ENCODE measurements around the gene SETD1A.
"Not testable (repeated sequence)": the region's sequence is repeated elsewhere in the genome, so short reads cannot be mapped to it uniquely, and the experiment has no call there.

The SETD1A gene

DNA sequence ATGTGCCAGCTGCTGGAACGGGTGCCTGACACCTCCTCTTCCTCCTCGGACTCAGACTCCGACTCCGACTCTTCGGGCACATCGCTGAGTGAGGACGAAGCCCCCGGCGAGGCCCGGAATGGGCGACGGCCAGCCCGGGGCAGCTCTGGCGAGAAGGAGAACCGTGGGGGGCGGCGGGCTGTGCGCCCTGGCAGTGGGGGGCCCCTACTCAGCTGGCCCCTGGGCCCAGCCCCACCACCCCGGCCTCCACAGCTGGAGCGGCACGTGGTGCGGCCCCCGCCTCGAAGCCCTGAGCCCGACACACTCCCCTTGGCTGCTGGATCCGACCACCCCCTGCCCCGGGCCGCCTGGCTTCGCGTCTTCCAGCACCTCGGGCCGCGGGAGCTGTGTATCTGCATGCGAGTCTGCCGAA is 27.4 kb upstream of the SETD1A start:
- Histone ChIP-seq H3K27ac (ENCODE audit: low read length) (no peak overlapping the region), H3K4me3 (ENCODE audit: low read length in 2 of 2) (no peak overlapping the region), H3K27me3 (ENCODE audit: control insufficient read depth in 1 of 2, insufficient read depth in 2 of 2, low read length in 2 of 2) (no peaks in the 10 kb centered on the region), H3K4me1 (ENCODE audit: control insufficient read depth, insufficient read depth, low read length) (peaks cover 3% of the 10 kb centered on the region), H3K36me3 (ENCODE audit: control insufficient read depth in 2 of 2, insufficient read depth in 2 of 2, low read length in 2 of 2) (peaks cover 13 to 15% of the 10 kb centered on the region in 2 donors), H3K9me3 (ENCODE audit: control insufficient read depth in 2 of 2, low read length in 2 of 2) (no peaks in the 10 kb centered on the region), H3K9ac (ENCODE audit: low read length in 2 of 2) (no peak overlapping the region)

DNA sequence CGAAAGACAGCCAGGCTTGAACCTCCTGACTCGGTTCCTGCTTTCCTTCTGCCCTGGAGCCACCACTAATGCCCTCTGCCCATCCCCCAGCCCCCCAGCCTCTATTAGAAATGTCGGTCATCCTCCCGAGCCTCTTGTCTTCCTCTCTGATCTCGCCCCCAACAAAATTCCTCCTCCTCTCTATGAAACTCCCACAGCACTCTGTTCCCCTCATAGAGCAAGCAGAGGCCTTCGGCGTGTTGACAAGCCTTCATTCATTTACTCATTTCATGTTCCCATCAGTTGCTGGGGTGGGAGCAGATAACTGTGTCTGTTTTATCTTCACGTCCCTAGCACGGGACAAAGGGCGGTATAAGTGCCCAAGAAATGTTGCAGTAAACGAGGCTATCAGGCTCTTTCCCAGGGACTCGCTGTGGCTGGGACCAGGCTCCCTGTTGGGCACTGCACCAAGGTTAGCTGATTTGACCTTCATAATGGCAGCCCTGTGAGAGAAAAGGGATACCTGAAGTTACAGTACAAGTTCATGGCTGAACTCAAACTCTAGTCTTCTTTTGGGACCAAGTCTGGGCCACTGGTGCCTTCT is 26.4 kb upstream of the SETD1A start:
- Histone ChIP-seq H3K27ac (ENCODE audit: low read length) (no peak overlapping the region), H3K4me1 (ENCODE audit: control insufficient read depth, insufficient read depth, low read length) (peaks cover 3% of the 10 kb centered on the region), H3K9me3 (ENCODE audit: control insufficient read depth in 2 of 2, low read length in 2 of 2) (no peaks in the 10 kb centered on the region), H3K27me3 (ENCODE audit: control insufficient read depth in 1 of 2, insufficient read depth in 2 of 2, low read length in 2 of 2) (no peaks in the 10 kb centered on the region), H3K36me3 (ENCODE audit: control insufficient read depth in 2 of 2, insufficient read depth in 2 of 2, low read length in 2 of 2) (peaks cover 16 to 19% of the 10 kb centered on the region in 2 donors), H3K4me3 (ENCODE audit: low read length in 2 of 2) (no peak overlapping the region), H3K9ac (ENCODE audit: low read length in 2 of 2) (no peak overlapping the region)

- Histone ChIP-seq H3K9me3 (ENCODE audit: control insufficient read depth in 2 of 2, low read length in 2 of 2) (no peaks in the 10 kb centered on the region), H3K27ac (ENCODE audit: low read length) (no peak overlapping the region), H3K9ac (ENCODE audit: low read length in 2 of 2) (no peak overlapping the region), H3K4me3 (ENCODE audit: low read length in 2 of 2) (no peak overlapping the region), H3K36me3 (ENCODE audit: control insufficient read depth in 2 of 2, insufficient read depth in 2 of 2, low read length in 2 of 2) (peaks cover 12 to 21% of the 10 kb centered on the region in 2 donors), H3K4me1 (ENCODE audit: control insufficient read depth, insufficient read depth, low read length) (peaks cover 7% of the 10 kb centered on the region), H3K27me3 (ENCODE audit: control insufficient read depth in 1 of 2, insufficient read depth in 2 of 2, low read length in 2 of 2) (no peaks in the 10 kb centered on the region)
Observed at GRCh38 chr16:30934827-30935557, 22.6 kb upstream of the SETD1A start.

- Histone ChIP-seq H3K27me3 (ENCODE audit: control insufficient read depth in 1 of 2, insufficient read depth in 2 of 2, low read length in 2 of 2) (no peaks in the 10 kb centered on the region), H3K9me3 (ENCODE audit: control insufficient read depth in 2 of 2, low read length in 2 of 2) (no peaks in the 10 kb centered on the region), H3K36me3 (ENCODE audit: control insufficient read depth in 2 of 2, insufficient read depth in 2 of 2, low read length in 2 of 2) (peaks cover 6 to 13% of the 10 kb centered on the region in 2 donors), H3K4me1 (ENCODE audit: control insufficient read depth, insufficient read depth, low read length) (peaks cover 16% of the 10 kb centered on the region), H3K4me3 (ENCODE audit: low read length in 2 of 2) (no peak overlapping the region), H3K9ac (ENCODE audit: low read length in 2 of 2) (no peak overlapping the region), H3K27ac (ENCODE audit: low read length) (no peak overlapping the region)
Observed at GRCh38 chr16:30937692-30938091, 19.9 kb upstream of the SETD1A start.

DNA sequence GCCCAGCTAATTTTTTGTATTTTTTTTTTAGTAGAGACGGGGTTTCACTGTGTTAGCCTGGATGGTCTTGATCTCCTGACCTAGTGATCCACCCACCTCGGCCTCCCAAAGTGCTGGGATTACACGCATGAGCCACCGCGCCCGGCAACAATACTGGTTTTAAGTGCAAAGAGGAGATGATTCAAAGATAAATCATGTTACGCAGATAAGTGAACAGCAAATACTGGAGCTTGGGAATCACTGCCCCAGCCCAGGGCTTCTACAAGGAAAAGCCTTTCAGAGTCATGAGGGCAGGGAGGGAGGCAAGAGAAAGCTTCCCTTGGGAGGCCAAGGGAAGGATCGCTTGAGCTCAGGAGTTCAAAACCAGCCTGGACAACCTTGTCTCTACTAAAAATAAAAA is 18.0 kb upstream of the SETD1A start:
- not testable (repeated sequence) for H3K9ac ChIP-seq (ENCODE audit: low read length in 2 of 2); H3K27me3 ChIP-seq (ENCODE audit: control insufficient read depth in 1 of 2, insufficient read depth in 2 of 2, low read length in 2 of 2); H3K4me3 ChIP-seq (ENCODE audit: low read length in 2 of 2); H3K9me3 ChIP-seq (ENCODE audit: control insufficient read depth in 2 of 2, low read length in 2 of 2); H3K27ac ChIP-seq (ENCODE audit: low read length)
- H3K36me3 ChIP-seq (ENCODE audit: control insufficient read depth in 2 of 2, insufficient read depth in 2 of 2, low read length in 2 of 2), result peaks cover 9 to 20% of the 10 kb centered on the region in 2 donors
- peaks cover 16% of the 10 kb centered on the region for H3K4me1 ChIP-seq (ENCODE audit: control insufficient read depth, insufficient read depth, low read length)

- H3K27ac ChIP-seq (ENCODE audit: low read length), result no peak overlapping the region
- peaks cover 16% of the 10 kb centered on the region for H3K4me1 ChIP-seq (ENCODE audit: control insufficient read depth, insufficient read depth, low read length)
- no peaks in the 10 kb centered on the region for H3K27me3 ChIP-seq (ENCODE audit: control insufficient read depth in 1 of 2, insufficient read depth in 2 of 2, low read length in 2 of 2)
- no peaks in the 10 kb centered on the region for H3K9me3 ChIP-seq (ENCODE audit: control insufficient read depth in 2 of 2, low read length in 2 of 2)
- peaks cover 6 to 15% of the 10 kb centered on the region in 2 donors for H3K36me3 ChIP-seq (ENCODE audit: control insufficient read depth in 2 of 2, insufficient read depth in 2 of 2, low read length in 2 of 2)
- H3K9ac ChIP-seq (ENCODE audit: low read length in 2 of 2), result no peak overlapping the region
- no peak overlapping the region for H3K4me3 ChIP-seq (ENCODE audit: low read length in 2 of 2)
Observed at GRCh38 chr16:30941600-30942425, 15.7 kb upstream of the SETD1A start.

DNA sequence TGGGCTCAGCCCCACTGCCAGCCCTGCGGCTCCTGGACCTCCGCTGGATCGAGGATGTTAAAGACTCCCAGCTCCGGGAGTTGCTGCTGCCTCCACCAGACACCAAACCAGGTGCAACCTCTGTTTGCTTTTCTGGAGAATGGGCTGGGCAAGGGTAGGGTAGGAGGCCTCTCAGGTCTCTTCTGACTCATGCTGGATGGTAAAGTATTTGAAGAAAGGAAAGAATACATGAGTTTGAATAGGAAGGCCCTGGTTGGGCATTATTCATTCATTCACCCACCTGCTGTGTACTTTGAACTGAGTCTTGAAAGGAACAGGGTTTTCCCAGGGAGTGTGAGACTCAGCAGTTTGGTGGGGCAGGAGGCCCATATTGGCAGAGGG is 15.1 kb upstream of the SETD1A start:
- Histone ChIP-seq H3K36me3 (ENCODE audit: control insufficient read depth in 2 of 2, insufficient read depth in 2 of 2, low read length in 2 of 2) (peaks cover 6 to 15% of the 10 kb centered on the region in 2 donors), H3K27me3 (ENCODE audit: control insufficient read depth in 1 of 2, insufficient read depth in 2 of 2, low read length in 2 of 2) (no peaks in the 10 kb centered on the region), H3K9ac (ENCODE audit: low read length in 2 of 2) (no peak overlapping the region), H3K9me3 (ENCODE audit: control insufficient read depth in 2 of 2, low read length in 2 of 2) (no peaks in the 10 kb centered on the region), H3K27ac (ENCODE audit: low read length) (no peak overlapping the region), H3K4me1 (ENCODE audit: control insufficient read depth, insufficient read depth, low read length) (peaks cover 15% of the 10 kb centered on the region), H3K4me3 (ENCODE audit: low read length in 2 of 2) (no peak overlapping the region)

- Histone ChIP-seq H3K9me3 (ENCODE audit: control insufficient read depth in 2 of 2, low read length in 2 of 2) (no peaks in the 10 kb centered on the region), H3K9ac (ENCODE audit: low read length in 2 of 2) (no peak overlapping the region), H3K4me1 (ENCODE audit: control insufficient read depth, insufficient read depth, low read length) (peaks cover 15% of the 10 kb centered on the region), H3K27me3 (ENCODE audit: control insufficient read depth in 1 of 2, insufficient read depth in 2 of 2, low read length in 2 of 2) (no peaks in the 10 kb centered on the region), H3K27ac (ENCODE audit: low read length) (no peak overlapping the region), H3K4me3 (ENCODE audit: low read length in 2 of 2) (no peak overlapping the region), H3K36me3 (ENCODE audit: control insufficient read depth in 2 of 2, insufficient read depth in 2 of 2, low read length in 2 of 2) (peaks cover 6 to 14% of the 10 kb centered on the region in 2 donors)
Observed at GRCh38 chr16:30944352-30944751, 13.2 kb upstream of the SETD1A start.

DNA sequence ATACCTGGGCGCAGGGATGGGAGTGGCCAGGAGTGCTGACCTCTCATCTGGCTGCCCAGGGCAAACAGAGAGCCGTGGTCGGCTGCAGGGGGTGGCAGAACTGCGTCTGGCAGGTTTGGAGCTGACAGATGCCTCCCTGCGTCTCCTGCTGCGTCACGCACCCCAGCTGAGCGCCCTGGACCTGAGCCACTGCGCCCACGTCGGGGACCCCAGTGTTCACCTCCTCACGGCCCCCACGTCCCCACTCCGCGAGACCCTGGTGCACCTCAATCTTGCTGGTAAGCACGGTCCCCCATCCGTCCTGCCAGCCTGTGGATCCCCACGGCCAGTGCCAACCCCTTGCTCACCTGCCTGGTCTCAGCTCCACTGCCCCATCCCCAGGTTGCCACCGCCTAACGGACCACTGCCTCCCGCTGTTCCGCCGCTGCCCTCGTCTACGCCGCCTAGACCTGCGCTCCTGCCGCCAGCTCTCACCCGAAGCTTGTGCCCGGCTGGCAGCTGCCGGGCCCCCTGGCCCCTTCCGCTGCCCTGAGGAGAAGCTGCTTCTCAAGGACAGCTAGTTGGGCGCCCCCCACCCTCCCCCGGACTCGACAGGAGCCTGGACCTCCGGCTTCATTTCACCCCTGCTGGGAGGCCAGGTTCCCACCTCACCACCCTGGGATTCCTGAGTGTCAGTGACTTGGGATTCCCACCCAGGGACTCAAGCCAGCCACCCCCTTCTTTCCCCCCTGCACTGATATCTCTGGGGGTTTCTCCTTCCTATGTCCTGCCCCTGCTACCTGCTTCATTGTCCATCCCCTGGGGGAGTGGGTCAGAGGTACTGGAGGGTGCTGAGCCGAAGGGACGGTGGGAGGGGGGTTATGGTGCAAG is 10.6 kb upstream of the SETD1A start:
- Histone ChIP-seq H3K9me3 (ENCODE audit: control insufficient read depth in 2 of 2, low read length in 2 of 2) (no peaks in the 10 kb centered on the region), H3K4me1 (ENCODE audit: control insufficient read depth, insufficient read depth, low read length) (peaks cover 34% of the 10 kb centered on the region), H3K4me3 (ENCODE audit: low read length in 2 of 2) (no peak overlapping the region), H3K9ac (ENCODE audit: low read length in 2 of 2) (no peak overlapping the region), H3K27me3 (ENCODE audit: control insufficient read depth in 1 of 2, insufficient read depth in 2 of 2, low read length in 2 of 2) (no peaks in the 10 kb centered on the region), H3K36me3 (ENCODE audit: control insufficient read depth in 2 of 2, insufficient read depth in 2 of 2, low read length in 2 of 2) (peaks cover 6 to 14% of the 10 kb centered on the region in 2 donors), H3K27ac (ENCODE audit: low read length) (no peak overlapping the region)

DNA sequence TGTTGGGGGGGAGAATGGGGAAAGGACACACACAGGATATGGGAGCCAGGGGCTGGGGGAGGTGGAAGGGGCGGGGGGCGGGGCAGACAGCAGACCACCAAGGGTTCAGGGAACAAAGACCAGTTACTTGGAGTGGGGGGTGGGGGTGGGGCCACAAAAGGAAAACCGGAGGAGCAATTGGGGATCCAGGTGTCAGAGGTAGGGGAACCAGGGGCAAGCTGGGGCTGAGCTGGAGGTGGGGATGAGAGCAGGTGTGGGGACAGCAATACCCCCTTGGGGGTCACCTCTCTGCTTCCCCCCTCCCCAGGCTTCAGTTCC is 10.1 kb upstream of the SETD1A start:
- Histone ChIP-seq H3K27ac (ENCODE audit: low read length) (peak overlapping the region; percentile 85), H3K4me3 (ENCODE audit: low read length in 2 of 2) (peak overlapping the region in 1 of 2 donors; percentile 80), H3K27me3 (ENCODE audit: control insufficient read depth in 1 of 2, insufficient read depth in 2 of 2, low read length in 2 of 2) (no peaks in the 10 kb centered on the region), H3K9ac (ENCODE audit: low read length in 2 of 2) (peak overlapping the region in 1 of 2 donors; percentile 81), H3K9me3 (ENCODE audit: control insufficient read depth in 2 of 2, low read length in 2 of 2) (no peaks in the 10 kb centered on the region), H3K36me3 (ENCODE audit: control insufficient read depth in 2 of 2, insufficient read depth in 2 of 2, low read length in 2 of 2) (peaks cover 3 to 13% of the 10 kb centered on the region in 2 donors), H3K4me1 (ENCODE audit: control insufficient read depth, insufficient read depth, low read length) (peaks cover 29% of the 10 kb centered on the region)

All from stomach smooth muscle (tissue), 2 donors.